OCI-LY7 (cell line): ENCODE measurements around the gene PSMD13. TPM values are rescaled to one million over a fixed set of nuclear protein-coding genes. Genes with fewer than 3 reads are reported as not detected.

Source experiments
- BruUV-seq: library from RNA; stranded (reverse); fragments of 400-500 nt; replicated peaks from 2 replicates; lab custom pipeline; 2021; lab: Mats Ljungman, UMichigan
- CTCF ChIA-PET: fragments of 300-600 bp; sonication (Branson Sonifier 250); formaldehyde crosslinking; loops from one replicate; lab custom pipeline; 2022; ENCODE audit warnings: antibody characterized with exemption; ENCODE audit not compliant: unreplicated experiment; lab: Charles Lee
- POLR2A ChIA-PET: fragments of 300-600 bp; sonication (Branson Sonifier 250); formaldehyde crosslinking; loops from one replicate; lab custom pipeline; 2022; ENCODE audit warnings: antibody characterized with exemption; lab: Charles Lee
- DNase-seq: peaks from one replicate; pipeline ENCODE4 v3.0.0-alpha.2; 2015; ENCODE audit warnings: low spot score
- H2AFZ ChIP-seq: fragments of 200-600 bp; sonication (generic), shearing (Covaris generic); 2 replicates; pipeline ENCODE4 v1.6.1; 2014; ENCODE audit warnings: mild to moderate bottlenecking, antibody characterized with exemption, low read length, moderate library complexity
- H3K27ac ChIP-seq: fragments of 200-600 bp; sonication (generic); 2 replicates; pipeline ENCODE4 v1.5.1; 2014; ENCODE audit warnings: mixed run types, low read depth, mild to moderate bottlenecking, moderate library complexity, low read length, inconsistent platforms; ENCODE audit not compliant: poor library complexity, severe bottlenecking
- H3K36me3 ChIP-seq: fragments of 200-600 bp; sonication (generic); 2 replicates; pipeline ENCODE4 v1.6.1; 2014; ENCODE audit warnings: mild to moderate bottlenecking, antibody characterized with exemption, low read length, moderate library complexity, mixed read lengths; ENCODE audit not compliant: insufficient read depth
- H3K4me1 ChIP-seq: fragments of 200-600 bp; sonication (generic); 2 replicates; pipeline ENCODE4 v1.5.1; 2014; ENCODE audit warnings: mild to moderate bottlenecking, low read length; ENCODE audit not compliant: insufficient read depth, poor library complexity, severe bottlenecking
- H3K4me2 ChIP-seq: fragments of 200-600 bp; sonication (generic); 2 replicates; pipeline ENCODE4 v1.6.1; 2014; ENCODE audit warnings: mild to moderate bottlenecking, low read length
- H3K4me3 ChIP-seq: fragments of 200-600 bp; sonication (generic); 2 replicates; pipeline ENCODE4 v1.5.1; 2014; ENCODE audit warnings: mild to moderate bottlenecking, low read depth, low read length; ENCODE audit not compliant: poor library complexity, severe bottlenecking
- H3K79me2 ChIP-seq: fragments of 200-600 bp; sonication (generic); 2 replicates; pipeline ENCODE4 v1.6.1; 2016; ENCODE audit warnings: low read depth, mild to moderate bottlenecking, low read length, moderate library complexity, mixed read lengths; ENCODE audit not compliant: insufficient read depth
- H3K9me2 ChIP-seq: fragments of 200-600 bp; sonication (generic); 2 replicates; pipeline ENCODE4 v1.6.1; 2016; ENCODE audit warnings: mild to moderate bottlenecking, low read length, mixed read lengths; ENCODE audit not compliant: insufficient read depth
- H3K9me3 ChIP-seq: fragments of 200-600 bp; sonication (generic); 2 replicates; pipeline ENCODE4 v1.6.1; 2014; ENCODE audit warnings: mild to moderate bottlenecking, mixed run types, low read length, mixed read lengths
- H4K20me1 ChIP-seq: fragments of 200-600 bp; sonication (generic); 2 replicates; pipeline ENCODE4 v1.6.1; 2014; ENCODE audit warnings: mild to moderate bottlenecking, antibody characterized with exemption, low read length, moderate library complexity, mixed read lengths; ENCODE audit not compliant: insufficient read depth
- CTCF ChIP-seq: fragments of 200-600 bp; sonication (generic); conservative IDR thresholded peaks from 2 replicates; pipeline ENCODE4 v1.5.1; 2014; ENCODE audit warnings: mild to moderate bottlenecking, antibody characterized with exemption, low read length, moderate library complexity, mixed read lengths
- EZH2phosphoT487 ChIP-seq: fragments of 200-600 bp; sonication (generic); IDR thresholded peaks from 2 replicates; pipeline ENCODE4 v1.6.1; 2018; ENCODE audit warnings: low read depth, borderline replicate concordance, mild to moderate bottlenecking, mixed run types, antibody characterized with exemption, low read length, moderate library complexity, mixed read lengths
- intact Hi-C: fragments of 100-400 bp; cut with micrococcal nuclease; formaldehyde crosslinking; loops from one replicate; pipeline ENCODE4 v1.10.0; 2022; ENCODE audit not compliant: unreplicated experiment
- total RNA-seq, 2 experiments: library from RNA; depleted of rRNA in 1 of 2; stranded (reverse); fragments of >200 nt in 1 of 2; shearing (Covaris generic) in 1 of 2; gene quantifications; 2 replicates each; pipeline ENCODE4 v1.2.3, GENCODE V29; 2014 to 2022

The PSMD13 gene
- total RNA-seq, 2 experiments from 2014 or later: 146 to 154 TPM

- H3K79me2 ChIP-seq: no peaks in the 10 kb centered on the region
- H3K27ac ChIP-seq: no peak overlapping the region
- peaks cover 5% of the 10 kb centered on the region for H3K4me1 ChIP-seq
- no peak overlapping the region for H2AFZ ChIP-seq
- no peak for TF ChIP-seq CTCF
- H3K4me3 ChIP-seq: no peak overlapping the region
- intact Hi-C loops: no loop called here
- POLR2A ChIA-PET: no interaction called here
- H3K9me3 ChIP-seq: peaks cover 6% of the 10 kb centered on the region; the same call in 1 of the 2 replicates
- no TSS peak for BruUV-seq
- DNase-seq: no peak
- no peaks in the 10 kb centered on the region for H4K20me1 ChIP-seq
- H3K4me2 ChIP-seq: no peak overlapping the region
- H3K36me3 ChIP-seq: no peaks in the 10 kb centered on the region
- CTCF ChIA-PET: no interaction called here
- no peaks in the 10 kb centered on the region for H3K9me2 ChIP-seq
Observed at GRCh38 chr11:279040-279965, 42.5 kb downstream of the PSMD13 start.

- Histone ChIP-seq H3K36me3 (no peaks in the 10 kb centered on the region), H3K4me1 (peaks cover under 1% of the 10 kb centered on the region), H3K4me2 (no peak overlapping the region), H3K9me3 (peaks cover 6% of the 10 kb centered on the region; the same call in 1 of the 2 replicates), H3K9me2 (no peaks in the 10 kb centered on the region), H4K20me1 (no peaks in the 10 kb centered on the region), H3K4me3 (no peak overlapping the region), H3K27ac (no peak overlapping the region), H2AFZ (no peak overlapping the region), H3K79me2 (no peaks in the 10 kb centered on the region)
- DNase-seq: no peak
- intact Hi-C loops: no loop called here
- ChIA-PET POLR2A (no interaction called here), CTCF (no interaction called here)
- TF ChIP-seq CTCF (no peak), EZH2phosphoT487 (no peak)
- no TSS peak for BruUV-seq
Observed at GRCh38 chr11:279966-280705, 43.4 kb downstream of the PSMD13 start.
